GM21390 (cell line): ENCODE data around the gene PRKCE.
A peak's percentile ranks its signal among the peaks of the same experiment; 100 is the strongest.

Experiments used
- ATAC-seq: cut with Tn5 transposase; IDR thresholded peaks from one replicate; pipeline ENCODE4 v1.9.1; 2021; ENCODE audit not compliant: unreplicated experiment

Gene PRKCE

GRCh38 chr2:45946023-45946422 lies 294.5 kb downstream of the PRKCE start:
- ATAC-seq = no peak

- ATAC-seq = no peak
Measured at GRCh38 chr2:45950606-45951005, 299.1 kb downstream of the PRKCE start.

GRCh38 chr2:45951025-45951727 lies 299.7 kb downstream of the PRKCE start:
- no peak for ATAC-seq

- ATAC-seq = no peak
Measured at GRCh38 chr2:45952591-45952990, 301.1 kb downstream of the PRKCE start.

GRCh38 chr2:45953376-45954027 lies 302.0 kb downstream of the PRKCE start:
- ATAC-seq = no peak

GRCh38 chr2:45954233-45954850 lies 302.9 kb downstream of the PRKCE start:
- no peak for ATAC-seq

GRCh38 chr2:45957533-45958227 lies 306.2 kb downstream of the PRKCE start:
- no peak for ATAC-seq

GRCh38 chr2:45960057-45960863 lies 308.8 kb downstream of the PRKCE start:
- no peak for ATAC-seq

- ATAC-seq = no peak
Measured at GRCh38 chr2:45962177-45962921, 310.9 kb downstream of the PRKCE start.

GRCh38 chr2:45963816-45964215 lies 312.3 kb downstream of the PRKCE start:
- ATAC-seq = no peak

- no peak for ATAC-seq
Measured at GRCh38 chr2:45964223-45964841, 312.9 kb downstream of the PRKCE start.

GRCh38 chr2:45964906-45965305 lies 313.4 kb downstream of the PRKCE start:
- no peak for ATAC-seq

- no peak for ATAC-seq
Measured at GRCh38 chr2:45965871-45966498, 314.5 kb downstream of the PRKCE start.

GRCh38 chr2:45968946-45969584 lies 317.6 kb downstream of the PRKCE start:
- no peak for ATAC-seq

- ATAC-seq = no peak
Measured at GRCh38 chr2:45973426-45973825, 322.0 kb downstream of the PRKCE start.

- peak; percentile 87 for ATAC-seq
Measured at GRCh38 chr2:45974056-45974455, 322.6 kb downstream of the PRKCE start.

- ATAC-seq = peak; percentile 49
Measured at GRCh38 chr2:45974762-45975408, 323.4 kb downstream of the PRKCE start.
